ENCODE results near the gene MAP3K10. TPM values are rescaled to one million over a fixed set of nuclear protein-coding genes. Genes with fewer than 3 reads are reported as not detected.
"Not testable (repeated sequence)": the region's sequence is repeated elsewhere in the genome, so short reads cannot be mapped to it uniquely, and the experiment has no call there.

The MAP3K10 gene
- total RNA-seq, result 1 to 10 TPM; 8.4 to 9.3 TPM

- DNase-seq, result peak; percentile 79
- Mint-ChIP-seq H3K4me3 (peak within 1 kb of the TSS; percentile 85), H3K4me1 (ENCODE audit: low read depth) (peaks cover 30% of the 10 kb centered on the region), H3K36me3 (ENCODE audit: low read depth) (no peaks in the 10 kb centered on the region), H3K27me3 (ENCODE audit: low read depth) (no peaks in the 10 kb centered on the region), H3K27ac (peak within 1 kb of the TSS; percentile 91), H3K9me3 (no peaks in the 10 kb centered on the region)
- intact Hi-C loops (cut with micrococcal nuclease), result loop anchor here (1.0 to 2.0 kb wide), 4 partner anchors 32 to 252 kb away; partner anchors contain the start of gene AKT2
- CTCF ChIA-PET, result interaction anchor here (0.6 to 1.0 kb wide), 4 partner anchors 30 to 521 kb away, joined by 3 to 5 read pairs (median 3); no protein-coding TSS in a partner anchor
Measured at GRCh38 chr19:40190891-40191835, at the start of gene MAP3K10. Gene MAP3K10 (plus strand): TSS chr19:40191426. CDS start chr19:40192032, 606 bp downstream.

- intact Hi-C loops (cut with micrococcal nuclease), result loop anchor here (5.0 to 10.0 kb wide), 4 partner anchors 144 to 456 kb away; partner anchors contain the start of genes BLVRB, SPTBN4 and ZNF546
Measured at GRCh38 chr19:40141551-40141950, 49.7 kb upstream of the MAP3K10 start.

GRCh38 chr19:40143612-40144011, 47.6 kb upstream of the MAP3K10 start:
- Mint-ChIP-seq H3K27me3 (ENCODE audit: low read depth) (no peaks in the 10 kb centered on the region), H3K27ac (peak overlapping the region; percentile 90), H3K36me3 (ENCODE audit: low read depth) (no peaks in the 10 kb centered on the region), H3K4me1 (ENCODE audit: low read depth) (peaks cover 50% of the 10 kb centered on the region), H3K4me3 (peak overlapping the region; percentile 43), H3K9me3 (no peaks in the 10 kb centered on the region)
- DNase-seq, result peak; percentile 68
- CTCF ChIA-PET, result interaction anchor here (0.6 to 7.7 kb wide), 10 partner anchors 11 to 316 kb away, joined by 3 to 64 read pairs (median 5); no protein-coding TSS in a partner anchor
- intact Hi-C loops (cut with micrococcal nuclease), result loop anchor here (1.0 to 10.0 kb wide), 7 partner anchors 22 to 454 kb away; partner anchors contain the start of genes AKT2, BLVRB, SPTBN4 and ZNF546

More at GRCh38 chr19:40141551-40141950, 49.7 kb upstream of the MAP3K10 start:
- Mint-ChIP-seq H3K4me3 (no peak overlapping the region), H3K27me3 (ENCODE audit: low read depth) (no peaks in the 10 kb centered on the region), H3K4me1 (ENCODE audit: low read depth) (peaks cover 32% of the 10 kb centered on the region), H3K27ac (no peak overlapping the region), H3K9me3 (no peaks in the 10 kb centered on the region), H3K36me3 (ENCODE audit: low read depth) (no peaks in the 10 kb centered on the region)
- CTCF ChIA-PET, result interaction anchor here (0.9 to 7.7 kb wide), 4 partner anchors 23 to 163 kb away, joined by 3 to 64 read pairs (median 21); partner anchors contain the start of gene TTC9B
- DNase-seq, result no peak

- Mint-ChIP-seq H3K27me3 (ENCODE audit: low read depth) (no peaks in the 10 kb centered on the region), H3K4me3 (peak overlapping the region; percentile 52), H3K9me3 (no peaks in the 10 kb centered on the region), H3K36me3 (ENCODE audit: low read depth) (no peaks in the 10 kb centered on the region), H3K4me1 (ENCODE audit: low read depth) (peaks cover 54% of the 10 kb centered on the region), H3K27ac (peak overlapping the region; percentile 90)
- CTCF ChIA-PET, result interaction anchor here (0.6 to 7.7 kb wide), 9 partner anchors 14 to 1405 kb away, joined by 3 to 64 read pairs (median 5); no protein-coding TSS in a partner anchor
- intact Hi-C loops (cut with micrococcal nuclease), result loop anchor here (1.0 to 10.0 kb wide), 7 partner anchors 21 to 453 kb away; partner anchors contain the start of genes AKT2, BLVRB, SPTBN4 and ZNF546
- peak; percentile 69 for DNase-seq
Measured at GRCh38 chr19:40144151-40144550, 47.1 kb upstream of the MAP3K10 start.

GRCh38 chr19:40144947-40145748, 46.1 kb upstream of the MAP3K10 start:
- intact Hi-C loops (cut with micrococcal nuclease), result loop anchor here (1.0 to 10.0 kb wide), 7 partner anchors 20 to 452 kb away; partner anchors contain the start of genes AKT2, BLVRB, SPTBN4 and ZNF546
- no peak for DNase-seq
- H3K4me1 Mint-ChIP-seq (ENCODE audit: low read depth), result peaks cover 62% of the 10 kb centered on the region
- H3K4me3 Mint-ChIP-seq, result no peak overlapping the region
- CTCF ChIA-PET, result interaction anchor here (0.7 to 7.7 kb wide), 4 partner anchors 16 to 114 kb away, joined by 3 to 64 read pairs (median 6); no protein-coding TSS in a partner anchor
- H3K9me3 Mint-ChIP-seq, result no peaks in the 10 kb centered on the region
- peak overlapping the region; percentile 77 for H3K27ac Mint-ChIP-seq
- no peaks in the 10 kb centered on the region for H3K27me3 Mint-ChIP-seq (ENCODE audit: low read depth)
- no peaks in the 10 kb centered on the region for H3K36me3 Mint-ChIP-seq (ENCODE audit: low read depth)

- not testable (repeated sequence) for H3K27ac Mint-ChIP-seq
- intact Hi-C loops (cut with micrococcal nuclease), result loop anchor here (2.0 to 10.0 kb wide), 3 partner anchors 139 to 379 kb away; partner anchors contain the start of genes AKT2, BLVRB and SPTBN4
Measured at GRCh38 chr19:40145749-40146029, 45.5 kb upstream of the MAP3K10 start.

GRCh38 chr19:40147338-40147692, 43.9 kb upstream of the MAP3K10 start:
- CTCF ChIA-PET, result interaction anchor here (0.6 to 1.3 kb wide), 4 partner anchors 17 to 458 kb away, joined by 3 to 6 read pairs (median 4); no protein-coding TSS in a partner anchor
- no peak overlapping the region for H3K4me3 Mint-ChIP-seq

More at GRCh38 chr19:40145749-40146029, 45.5 kb upstream of the MAP3K10 start:
- H3K4me3 Mint-ChIP-seq; H3K9me3 Mint-ChIP-seq; DNase-seq; H3K27me3 Mint-ChIP-seq (ENCODE audit: low read depth); H3K36me3 Mint-ChIP-seq (ENCODE audit: low read depth): not testable (repeated sequence)
- CTCF ChIA-PET, result interaction anchor here (0.8 to 7.7 kb wide), 2 partner anchors 19 to 71 kb away, joined by 3 to 64 read pairs; no protein-coding TSS in a partner anchor
- H3K4me1 Mint-ChIP-seq (ENCODE audit: low read depth), result peaks cover 62% of the 10 kb centered on the region

GRCh38 chr19:40147693-40148347, 43.4 kb upstream of the MAP3K10 start:
- peaks cover 58% of the 10 kb centered on the region for H3K4me1 Mint-ChIP-seq (ENCODE audit: low read depth)
- no peak overlapping the region for H3K4me3 Mint-ChIP-seq
- no peaks in the 10 kb centered on the region for H3K36me3 Mint-ChIP-seq (ENCODE audit: low read depth)
- no peak overlapping the region for H3K27ac Mint-ChIP-seq
- intact Hi-C loops (cut with micrococcal nuclease), result loop anchor here (10.0 kb wide), 2 partner anchors 317 to 377 kb away; partner anchors contain the start of genes BLVRB and SPTBN4
- CTCF ChIA-PET, result interaction anchor here (0.9 to 1.3 kb wide), 3 partner anchors 16 to 73 kb away, joined by 3 to 6 read pairs (median 4); no protein-coding TSS in a partner anchor
- H3K27me3 Mint-ChIP-seq (ENCODE audit: low read depth), result no peaks in the 10 kb centered on the region
- peak; percentile 65 for DNase-seq
- H3K9me3 Mint-ChIP-seq, result no peaks in the 10 kb centered on the region

More at GRCh38 chr19:40147338-40147692, 43.9 kb upstream of the MAP3K10 start:
- Mint-ChIP-seq H3K27ac (no peak overlapping the region), H3K9me3 (no peaks in the 10 kb centered on the region), H3K27me3 (ENCODE audit: low read depth) (no peaks in the 10 kb centered on the region), H3K4me1 (ENCODE audit: low read depth) (peaks cover 60% of the 10 kb centered on the region), H3K36me3 (ENCODE audit: low read depth) (no peaks in the 10 kb centered on the region)
- DNase-seq, result no peak
- intact Hi-C loops (cut with micrococcal nuclease), result loop anchor here (10.0 kb wide), 2 partner anchors 317 to 377 kb away; partner anchors contain the start of genes BLVRB and SPTBN4

- DNase-seq, result no peak
- no peak overlapping the region for H3K27ac Mint-ChIP-seq
- no peak overlapping the region for H3K4me3 Mint-ChIP-seq
- H3K27me3 Mint-ChIP-seq (ENCODE audit: low read depth), result no peaks in the 10 kb centered on the region
- H3K36me3 Mint-ChIP-seq (ENCODE audit: low read depth), result no peaks in the 10 kb centered on the region
- intact Hi-C loops (cut with micrococcal nuclease), result loop anchor here (10.0 kb wide), 2 partner anchors 315 to 375 kb away; partner anchors contain the start of genes BLVRB and SPTBN4
- CTCF ChIA-PET, result no interaction called here
- no peaks in the 10 kb centered on the region for H3K9me3 Mint-ChIP-seq
- peaks cover 45% of the 10 kb centered on the region for H3K4me1 Mint-ChIP-seq (ENCODE audit: low read depth)
Measured at GRCh38 chr19:40149501-40149900, 41.7 kb upstream of the MAP3K10 start.

GRCh38 chr19:40150170-40150569, 41.1 kb upstream of the MAP3K10 start:
- intact Hi-C loops (cut with micrococcal nuclease), result no loop called here
- Mint-ChIP-seq H3K9me3 (no peaks in the 10 kb centered on the region), H3K27me3 (ENCODE audit: low read depth) (no peaks in the 10 kb centered on the region), H3K27ac (no peak overlapping the region), H3K4me1 (ENCODE audit: low read depth) (peaks cover 40% of the 10 kb centered on the region), H3K36me3 (ENCODE audit: low read depth) (no peaks in the 10 kb centered on the region), H3K4me3 (no peak overlapping the region)
- CTCF ChIA-PET, result no interaction called here
- no peak for DNase-seq

Measured in activated naive CD4-positive, alpha-beta T cell treated with anti-CD3 and anti-CD28 coated beads for 36 hours (primary cell).